Subcutaneous adipose tissue (tissue), 4 donors: ENCODE measurements around the gene SLC30A9. TPM values are rescaled to one million over a fixed set of nuclear protein-coding genes. Genes with fewer than 3 reads are reported as not detected.

Source experiments
- CTCF ChIP-seq: fragments of 450-650 bp; IDR thresholded peaks from one replicate; pipeline ENCODE4 v1.5.1; 2016; ENCODE audit warnings: low read depth, mild to moderate bottlenecking, control low read depth, antibody characterized with exemption, moderate library complexity
- total RNA-seq, 4 donors: library from RNA; depleted of rRNA; stranded (reverse); fragments of >200 nt; gene quantifications; one replicate each; pipeline ENCODE4 v1.1.0, GENCODE V29; 2016

The SLC30A9 gene
- total RNA-seq: 10 to 100 TPM; 34.3 to 44.5 (median 37.4) TPM

DNA sequence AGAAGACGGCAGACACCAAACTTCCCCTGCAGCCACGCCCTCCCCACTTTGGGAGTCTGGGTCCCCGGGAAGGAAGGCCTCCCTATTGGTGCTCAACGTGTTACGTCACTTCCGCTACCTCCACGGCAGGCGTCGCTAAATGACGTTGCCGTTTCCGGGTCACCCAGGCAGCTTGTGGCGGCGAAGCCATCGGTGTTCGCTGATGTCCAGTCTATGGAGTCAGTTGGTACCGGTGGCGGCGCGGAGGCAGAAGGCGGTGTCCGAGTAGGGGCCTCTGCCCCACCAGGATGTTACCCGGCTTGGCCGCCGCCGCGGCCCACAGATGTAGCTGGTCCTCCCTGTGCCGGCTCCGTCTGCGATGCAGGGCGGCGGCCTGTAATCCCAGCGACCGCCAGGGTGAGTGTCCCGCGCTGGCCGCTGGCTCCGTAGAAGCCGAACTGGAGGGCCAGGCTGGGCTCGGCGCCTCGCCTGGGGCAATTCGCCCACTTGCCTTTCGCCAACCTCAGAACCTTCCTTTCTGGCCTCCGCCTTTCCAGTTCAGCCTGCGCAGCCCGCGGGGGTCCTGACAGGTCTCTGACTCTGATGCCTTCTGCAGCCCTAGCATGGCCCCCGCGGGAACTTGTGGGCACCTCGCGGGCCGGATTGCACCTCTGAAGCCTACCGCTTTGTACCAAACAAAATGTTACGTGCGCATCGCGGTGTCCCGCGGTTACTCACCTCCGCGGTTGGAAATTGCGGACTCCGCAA lies at the start of gene SLC30A9:
SLC30A9 (plus strand) TSS at position 166 of the 747 bp plus-strand sequence; CDS start at position 288, 122 bp downstream.
- TF ChIP-seq CTCF: no peak

GRCh38 chr4:41940834-41941233 lies 49.5 kb upstream of the SLC30A9 start:
- no peak for TF ChIP-seq CTCF

DNA sequence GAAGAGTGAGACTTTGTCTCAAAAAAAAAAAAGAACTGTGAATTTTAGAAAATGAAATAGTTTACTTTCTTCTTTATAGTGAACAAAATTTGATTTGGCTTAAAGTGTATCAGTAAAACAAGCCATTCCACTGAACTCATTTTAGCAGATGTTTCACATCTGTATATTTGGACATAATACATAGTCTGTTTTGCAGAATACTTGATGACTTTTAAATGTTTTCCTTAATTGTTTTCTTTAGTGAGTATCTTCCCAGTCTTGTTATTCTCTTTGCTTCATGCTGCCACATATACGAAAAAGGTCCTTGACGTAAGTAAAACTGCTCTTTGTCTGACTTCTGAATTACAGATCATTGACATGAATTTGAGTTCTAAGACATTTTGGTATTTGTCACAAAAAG lies 46.8 kb upstream of the SLC30A9 start:
- TF ChIP-seq CTCF: no peak

GRCh38 chr4:41944089-41944488 lies 46.2 kb upstream of the SLC30A9 start:
- TF ChIP-seq CTCF: no peak

- TF ChIP-seq CTCF: no peak
These were observed 40.8 kb upstream of the SLC30A9 start for GRCh38 chr4:41949531-41949930.

- TF ChIP-seq CTCF: no peak
These were observed 32.7 kb upstream of the SLC30A9 start for GRCh38 chr4:41957634-41958033.

- TF ChIP-seq CTCF: no peak
These were observed 27.2 kb upstream of the SLC30A9 start for GRCh38 chr4:41963105-41963504.
